ENCODE measurements around the gene CHTOP.

The CHTOP gene

DNA sequence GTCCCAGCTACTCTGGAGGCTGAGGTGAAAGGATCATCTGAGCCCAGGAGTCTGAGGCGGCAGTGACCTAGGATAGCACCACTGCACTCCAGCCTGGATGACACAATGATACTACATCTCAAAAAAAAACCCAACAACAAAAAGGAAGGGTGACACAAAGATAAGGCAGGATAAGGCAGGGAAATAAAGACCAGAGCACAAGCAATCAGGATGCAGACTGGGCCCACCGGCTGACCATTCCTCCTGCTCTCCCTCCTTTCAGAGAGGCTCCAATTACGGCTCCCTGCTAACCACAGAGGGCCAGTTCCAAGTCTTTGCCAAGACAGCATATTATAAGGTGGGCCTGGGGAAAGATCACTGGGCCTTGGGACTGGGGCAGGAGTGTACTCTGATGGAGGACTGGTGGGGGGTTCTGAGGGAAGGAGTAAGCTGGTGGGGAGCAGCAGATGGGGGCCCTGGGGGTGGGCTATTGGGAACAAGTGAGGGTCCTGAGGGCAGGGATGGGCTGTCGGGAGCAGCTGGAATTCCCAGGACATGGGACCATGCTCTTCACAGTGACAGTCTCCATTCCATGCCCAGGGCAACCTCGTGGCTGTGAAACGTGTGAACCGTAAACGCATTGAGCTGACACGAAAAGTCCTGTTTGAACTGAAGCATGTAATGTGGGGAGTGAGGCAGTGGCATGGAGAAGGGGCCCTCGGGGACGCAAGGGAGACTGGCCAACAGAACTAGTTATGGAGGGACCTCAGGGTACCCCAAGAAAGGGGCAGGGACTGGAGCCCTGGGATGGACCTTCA is 51.9 kb downstream of the CHTOP start:
- no peak for DNase-seq (ENCODE audit: low read depth in 2 of 2)

DNA sequence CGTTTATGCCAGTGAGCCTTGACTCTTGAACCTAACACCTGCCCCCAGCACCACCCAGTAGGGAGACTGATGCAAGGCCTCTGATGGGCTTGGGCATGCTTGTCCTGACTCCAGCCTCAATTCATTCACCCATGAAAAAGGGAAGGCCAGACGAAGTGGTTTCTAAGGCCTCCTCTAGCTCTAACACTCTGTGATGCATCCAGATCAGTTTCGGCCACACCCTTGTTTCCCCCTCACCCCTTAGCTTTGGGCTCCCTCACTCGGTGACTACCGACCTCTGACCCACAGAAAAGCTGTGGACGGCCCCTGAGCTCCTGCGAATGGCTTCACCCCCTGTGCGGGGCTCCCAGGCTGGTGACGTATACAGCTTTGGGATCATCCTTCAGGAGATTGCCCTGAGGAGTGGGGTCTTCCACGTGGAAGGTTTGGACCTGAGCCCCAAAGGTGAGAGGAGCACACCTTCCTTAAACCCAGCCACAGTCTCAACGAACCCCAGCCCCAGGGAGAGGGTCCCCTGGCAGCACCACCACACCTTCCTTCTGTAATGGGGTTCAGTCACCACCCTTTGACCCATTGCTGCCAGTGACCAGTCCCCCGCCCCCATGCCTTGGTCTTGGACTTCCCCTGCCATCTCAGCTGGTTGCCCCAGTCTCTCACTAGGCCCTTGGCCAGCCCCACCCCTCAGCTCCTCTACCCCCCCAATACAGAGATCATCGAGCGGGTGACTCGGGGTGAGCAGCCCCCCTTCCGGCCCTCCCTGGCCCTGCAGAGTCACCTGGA is 53.7 kb downstream of the CHTOP start:
- DNase-seq (ENCODE audit: low read depth in 2 of 2), result no peak

DNA sequence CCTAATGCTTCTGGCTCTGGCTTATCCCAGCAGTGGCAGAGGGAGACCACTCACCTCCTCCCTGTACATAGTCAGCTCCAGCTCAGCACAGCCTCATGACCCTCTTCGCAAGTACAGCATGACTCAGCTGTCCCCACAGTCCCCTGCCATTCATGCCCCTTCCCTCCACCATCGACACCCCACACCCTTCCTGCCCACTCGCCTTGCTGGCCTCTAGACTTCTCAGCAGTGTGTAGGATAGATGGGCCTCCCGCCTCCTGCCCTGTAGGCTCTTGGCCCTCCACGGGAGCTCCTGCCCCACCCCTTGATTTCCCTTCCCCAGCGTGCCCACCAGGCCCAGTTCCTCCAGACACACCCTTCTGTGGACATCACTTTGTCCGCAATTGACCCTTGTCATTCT is 54.4 kb downstream of the CHTOP start:
- no peak for DNase-seq (ENCODE audit: low read depth in 2 of 2)

DNA sequence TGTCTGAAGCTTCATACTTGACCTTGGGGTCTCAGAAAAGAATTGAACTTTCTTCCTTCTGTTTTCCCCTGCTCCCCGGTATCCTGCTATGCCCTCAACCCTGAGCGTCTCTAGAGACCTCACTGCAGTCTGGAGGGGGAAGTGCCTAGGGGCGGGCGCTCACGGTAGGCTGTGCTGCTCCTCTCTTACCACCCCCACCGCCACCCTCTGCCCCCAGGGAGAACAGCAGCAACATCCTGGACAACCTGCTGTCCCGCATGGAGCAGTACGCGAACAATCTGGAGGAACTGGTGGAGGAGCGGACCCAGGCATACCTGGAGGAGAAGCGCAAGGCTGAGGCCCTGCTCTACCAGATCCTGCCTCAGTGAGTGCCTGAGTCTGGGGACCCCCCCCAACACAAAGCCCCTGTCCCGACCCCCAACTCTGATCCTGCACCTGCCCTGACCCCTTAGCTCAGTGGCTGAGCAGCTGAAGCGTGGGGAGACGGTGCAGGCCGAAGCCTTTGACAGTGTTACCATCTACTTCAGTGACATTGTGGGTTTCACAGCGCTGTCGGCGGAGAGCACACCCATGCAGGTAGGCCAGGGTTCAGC is 55.0 kb downstream of the CHTOP start:
- DNase-seq (ENCODE audit: low read depth in 2 of 2), result no peak

DNA sequence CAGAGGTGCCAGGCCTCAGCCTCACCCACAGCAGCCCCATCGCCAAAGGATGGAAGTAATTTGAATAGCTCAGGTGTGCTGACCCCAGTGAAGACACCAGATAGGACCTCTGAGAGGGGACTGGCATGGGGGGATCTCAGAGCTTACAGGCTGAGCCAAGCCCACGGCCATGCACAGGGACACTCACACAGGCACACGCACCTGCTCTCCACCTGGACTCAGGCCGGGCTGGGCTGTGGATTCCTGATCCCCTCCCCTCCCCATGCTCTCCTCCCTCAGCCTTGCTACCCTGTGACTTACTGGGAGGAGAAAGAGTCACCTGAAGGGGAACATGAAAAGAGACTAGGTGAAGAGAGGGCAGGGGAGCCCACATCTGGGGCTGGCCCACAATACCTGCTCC is 59.6 kb downstream of the CHTOP start:
- no peak for DNase-seq (ENCODE audit: low read depth in 2 of 2)

Measured in stimulated activated CD4-positive, alpha-beta T cell treated with anti-CD3 and anti-CD28 coated beads, Interleukin-4, amount 100 ng/mL, for 48 hours (primary cell).